Neural cell (in vitro differentiated cells): Measurements from ENCODE around the gene NCR3LG1. TPM values are rescaled to one million over a fixed set of nuclear protein-coding genes. Genes with fewer than 3 reads are reported as not detected.
A peak's percentile ranks its signal among the peaks of the same experiment; 100 is the strongest.

Source experiments
- H2AFZ ChIP-seq: fragments of 200-600, 300-800 bp; sonication (generic), shearing (Covaris generic); 2 replicates; pipeline ENCODE4 v1.6.0; 2014; ENCODE audit warnings: low read depth, mild to moderate bottlenecking, antibody characterized with exemption, low read length, moderate library complexity
- H3F3A ChIP-seq: fragments of 200-600 bp; shearing (Covaris generic); 2 replicates; pipeline ENCODE4 v1.6.1; 2016; ENCODE audit warnings: mild to moderate bottlenecking, moderate library complexity, mixed read lengths, antibody characterized with exemption, low read length; ENCODE audit not compliant: insufficient read depth, poor library complexity, severe bottlenecking
- H3K27ac ChIP-seq: fragments of 200-600, 300-800 bp; sonication (generic), shearing (Covaris generic); 2 replicates; pipeline ENCODE4 v1.5.1; 2014; ENCODE audit warnings: mild to moderate bottlenecking, low read length, moderate library complexity
- H3K27me3 ChIP-seq: fragments of 300-800, 200-600 bp; sonication (generic), shearing (Covaris generic); 2 replicates; pipeline ENCODE4 v1.6.0; 2014; ENCODE audit warnings: mild to moderate bottlenecking, low read depth, low read length, moderate library complexity; ENCODE audit not compliant: insufficient read depth
- H3K36me3 ChIP-seq: fragments of 300-800, 200-600 bp; sonication (generic), shearing (Covaris generic); 2 replicates; pipeline ENCODE4 v1.5.1; 2014; ENCODE audit warnings: mild to moderate bottlenecking, antibody characterized with exemption, low read length, moderate library complexity; ENCODE audit not compliant: insufficient read depth
- H3K4me2 ChIP-seq: fragments of 300-800, 200-600 bp; sonication (generic), shearing (Covaris generic); 2 replicates; pipeline ENCODE4 v1.6.0; 2014; ENCODE audit warnings: mild to moderate bottlenecking, low read length
- H3K4me3 ChIP-seq: fragments of 300-800, 200-600 bp; sonication (generic), shearing (Covaris generic); 2 replicates; pipeline ENCODE4 v1.5.1; 2014; ENCODE audit warnings: mild to moderate bottlenecking, low read length, moderate library complexity
- H3K79me2 ChIP-seq: fragments of 200-600 bp; shearing (Covaris generic); replicated peaks from 2 replicates; pipeline ENCODE4 v1.6.0; 2014; ENCODE audit warnings: mild to moderate bottlenecking, low read length, moderate library complexity; ENCODE audit not compliant: insufficient read depth
- H3K9ac ChIP-seq: fragments of 300-800, 200-600 bp; sonication (generic), shearing (Covaris generic); 2 replicates; pipeline ENCODE4 v1.6.1; 2016; ENCODE audit warnings: mild to moderate bottlenecking, low read length, mixed read lengths
- H3K9me2 ChIP-seq: fragments of 200-600 bp; shearing (Covaris generic); 2 replicates; pipeline ENCODE4 v1.6.1; 2016; ENCODE audit warnings: mild to moderate bottlenecking, low read length, mixed read lengths; ENCODE audit not compliant: insufficient read depth
- H3K9me3 ChIP-seq: fragments of 200-600, 300-800 bp; sonication (generic), shearing (Covaris generic); 2 replicates; pipeline ENCODE4 v1.6.1; 2016; ENCODE audit warnings: mild to moderate bottlenecking, mixed run types, low read length, moderate library complexity, mixed read lengths
- H4K20me1 ChIP-seq: fragments of 200-600 bp; shearing (Covaris generic); 2 replicates; pipeline ENCODE4 v1.6.1; 2016; ENCODE audit warnings: mild to moderate bottlenecking, mixed run types; ENCODE audit not compliant: insufficient read depth
- CTCF ChIP-seq: fragments of 450-650 bp; IDR thresholded peaks from 2 replicates; pipeline ENCODE4 v1.5.1; 2014; ENCODE audit warnings: antibody characterized with exemption, mild to moderate bottlenecking, moderate library complexity; ENCODE audit not compliant: poor library complexity, severe bottlenecking
- EP300 ChIP-seq: fragments of 450-650 bp; conservative IDR thresholded peaks from 2 replicates; pipeline ENCODE4 v1.6.1; 2014; ENCODE audit warnings: antibody characterized with exemption, mild to moderate bottlenecking, moderate library complexity; ENCODE audit not compliant: poor library complexity, severe bottlenecking
- EZH2 ChIP-seq: fragments of 200-600, 300-800 bp; shearing (Covaris generic), sonication (generic); IDR thresholded peaks from 2 replicates; pipeline ENCODE4 v1.6.1; 2014; ENCODE audit warnings: antibody characterized with exemption, low read length, borderline replicate concordance, mild to moderate bottlenecking; ENCODE audit not compliant: insufficient read depth, poor library complexity, severe bottlenecking
- MXI1 ChIP-seq: fragments of 450-650 bp; conservative IDR thresholded peaks from 2 replicates; pipeline ENCODE4 v1.6.1; 2014; ENCODE audit warnings: antibody characterized with exemption, mild to moderate bottlenecking; ENCODE audit not compliant: poor library complexity, severe bottlenecking
- POLR2AphosphoS5 ChIP-seq: IDR thresholded peaks from 2 replicates; pipeline ENCODE4 v1.6.1; 2012
- RAD21 ChIP-seq: fragments of 450-650 bp; conservative IDR thresholded peaks from 2 replicates; pipeline ENCODE4 v1.6.1; 2014; ENCODE audit warnings: antibody characterized with exemption, mild to moderate bottlenecking, moderate library complexity
- REST ChIP-seq: IDR thresholded peaks from 2 replicates; pipeline ENCODE4 v1.6.1; 2012; ENCODE audit warnings: borderline replicate concordance
- SMC3 ChIP-seq: fragments of 450-650 bp; conservative IDR thresholded peaks from 2 replicates; pipeline ENCODE4 v1.6.1; 2014; ENCODE audit warnings: antibody characterized with exemption, mild to moderate bottlenecking, moderate library complexity; ENCODE audit not compliant: poor library complexity
- TAF1 ChIP-seq: IDR thresholded peaks from 2 replicates; pipeline ENCODE4 v1.6.1; 2012; ENCODE audit warnings: low read depth
- polyA minus RNA-seq: library from RNA; depleted of rRNA, polyadenylated mRNA; stranded (reverse); fragments of >200 nt; gene quantifications from 2 replicates; pipeline ENCODE4 v1.2.3, GENCODE V29; 2014
- polyA plus RNA-seq: library from polyadenylated mRNA; depleted of rRNA; stranded (reverse); fragments of >200 nt; gene quantifications from 2 replicates; pipeline ENCODE4 v1.2.3, GENCODE V29; 2014

NCR3LG1 gene
- polyA plus RNA-seq (2.1 and 3.1 TPM in 2 replicates), polyA minus RNA-seq (10.0 and 12.3 TPM in 2 replicates)

- Histone ChIP-seq H3K4me3 (peak within 1 kb of the TSS; percentile 81), H3K9me3 (no peaks in the 10 kb centered on the region), H3K27ac (no peak within 1 kb of the TSS), H3K9ac (peak within 1 kb of the TSS; percentile 78), H3K36me3 (no peaks in the 10 kb centered on the region), H3K27me3 (peaks cover 27% of the 10 kb centered on the region), H3F3A (peaks cover 3% of the 10 kb centered on the region), H2AFZ (peak within 1 kb of the TSS; percentile 61), H3K4me2 (peak within 1 kb of the TSS; percentile 95), H3K9me2 (no peaks in the 10 kb centered on the region), H3K79me2 (no peaks in the 10 kb centered on the region), H4K20me1 (no peaks in the 10 kb centered on the region)
- peak; percentile 74 for TF ChIP-seq MXI1
- TF ChIP-seq RAD21, result no peak
- peak; percentile 34 for TF ChIP-seq TAF1
- TF ChIP-seq REST, result no peak
- no peak for TF ChIP-seq POLR2AphosphoS5
- TF ChIP-seq CTCF, result no peak
These were observed at the start of gene NCR3LG1 for GRCh38 chr11:17351510-17352176. Gene NCR3LG1 (plus strand): TSS chr11:17351800. CDS start chr11:17351970, 170 bp downstream.

- Histone ChIP-seq H2AFZ (no peak overlapping the region), H3K79me2 (no peaks in the 10 kb centered on the region), H3K27ac (no peak overlapping the region), H4K20me1 (no peaks in the 10 kb centered on the region), H3K27me3 (no peaks in the 10 kb centered on the region), H3K9ac (no peak overlapping the region), H3K9me3 (no peaks in the 10 kb centered on the region), H3K9me2 (no peaks in the 10 kb centered on the region), H3F3A (no peaks in the 10 kb centered on the region), H3K4me2 (no peak overlapping the region), H3K36me3 (no peaks in the 10 kb centered on the region), H3K4me3 (no peak overlapping the region)
- TF ChIP-seq TAF1 (no peak), MXI1 (no peak), POLR2AphosphoS5 (no peak), REST (no peak), SMC3 (no peak), RAD21 (no peak), EP300 (no peak), CTCF (no peak), EZH2 (no peak)
These were observed 38.0 kb upstream of the NCR3LG1 start for GRCh38 chr11:17313349-17314231.
